H1 (cell line): ENCODE data around the gene LCE2B. TPM values are rescaled to one million over a fixed set of nuclear protein-coding genes. Genes with fewer than 3 reads are reported as not detected.

Source experiments
- polyA plus RNA-seq, 7 experiments: library from polyadenylated mRNA; depleted of rRNA in 3 of 7; stranded (reverse) in 5 of 7; unstranded in 2 of 7; fragments of >200 nt in 5 of 7; fragments of 200-250 nt in 2 of 7; gene quantifications; 1 replicate in 5 of 7; 2 replicates in 1 of 7; 4 replicates in 1 of 7; pipeline versions ENCODE4 v1.2.1 to v1.2.3, GENCODE V29; 2011 to 2013; ENCODE audit warnings: missing spikeins in 2 of 7, mixed read lengths in 2 of 7
- total RNA-seq: library from RNA; stranded (reverse); fragmentation: NEBNext Ultra II Directional; extraction: Animal tissue kit (Norgen Biotek cat#: 25700); gene quantifications from 2 replicates; pipeline ENCODE4 v1.2.1, GENCODE V29; 2021

The LCE2B gene
- total and polyA plus RNA-seq, 2 of the 8 experiments (the other 6 are each of a cell fraction or from before 2014, with no cell fraction given), result not detected

Other genes starting within 250 kb of the LCE2B start
- not detected in 2 replicates for gene LCE5A, start 175.3 kb upstream of the LCE2B start, total RNA-seq
- gene LCE5A, start 175.3 kb upstream of the LCE2B start, polyA plus RNA-seq (2011; rRNA removed), result not detected in 2 replicates
- gene CRCT1, start 171.6 kb upstream of the LCE2B start, total RNA-seq, result not detected in 2 replicates
- gene CRCT1, start 171.6 kb upstream of the LCE2B start, polyA plus RNA-seq (2011; rRNA removed), result not detected in 2 replicates
- gene LCE3E, start 119.3 kb upstream of the LCE2B start, total RNA-seq, result not detected in 2 replicates
- not detected in 2 replicates for gene LCE3E, start 119.3 kb upstream of the LCE2B start, polyA plus RNA-seq (2011; rRNA removed)
- gene LCE3D, start 105.6 kb upstream of the LCE2B start, total RNA-seq, result not detected in 2 replicates
- gene LCE3D, start 105.6 kb upstream of the LCE2B start, polyA plus RNA-seq (2011; rRNA removed), result not detected in 2 replicates
- not detected in 2 replicates for gene LCE3C, start 85.9 kb upstream of the LCE2B start, total RNA-seq
- not detected in 2 replicates for gene LCE3C, start 85.9 kb upstream of the LCE2B start, polyA plus RNA-seq (2011; rRNA removed)
- not detected in 2 replicates for gene LCE3B, start 72.3 kb upstream of the LCE2B start, total RNA-seq
- gene LCE3B, start 72.3 kb upstream of the LCE2B start, polyA plus RNA-seq (2011; rRNA removed), result not detected in 2 replicates
- gene LCE3A, start 63.0 kb upstream of the LCE2B start, total RNA-seq, result not detected in 2 replicates
- not detected in 2 replicates for gene LCE3A, start 63.0 kb upstream of the LCE2B start, polyA plus RNA-seq (2011; rRNA removed)
- gene LCE2D, start 22.7 kb upstream of the LCE2B start, total RNA-seq, result not detected in 2 replicates
- not detected in 2 replicates for gene LCE2D, start 22.7 kb upstream of the LCE2B start, polyA plus RNA-seq (2011; rRNA removed)
- not detected in 2 replicates for gene LCE2C, start 10.8 kb upstream of the LCE2B start, total RNA-seq
- not detected in 2 replicates for gene LCE2C, start 10.8 kb upstream of the LCE2B start, polyA plus RNA-seq (2011; rRNA removed)
- gene LCE2A, start 12.2 kb downstream of the LCE2B start, total RNA-seq, result not detected in 2 replicates
- not detected in 2 replicates for gene LCE2A, start 12.2 kb downstream of the LCE2B start, polyA plus RNA-seq (2011; rRNA removed)
- gene LCE4A, start 22.0 kb downstream of the LCE2B start, total RNA-seq, result not detected in 2 replicates
- not detected in 2 replicates for gene LCE4A, start 22.0 kb downstream of the LCE2B start, polyA plus RNA-seq (2011; rRNA removed)
- gene KPRP, start 71.9 kb downstream of the LCE2B start, total RNA-seq, result not detected in 2 replicates
- gene KPRP, start 71.9 kb downstream of the LCE2B start, polyA plus RNA-seq (2011; rRNA removed), result not detected in 2 replicates
- gene LCE1F, start 89.0 kb downstream of the LCE2B start, total RNA-seq, result not detected in 2 replicates
- gene LCE1F, start 89.0 kb downstream of the LCE2B start, polyA plus RNA-seq (2011; rRNA removed), result not detected in 2 replicates
- gene LCE1E, start 100.1 kb downstream of the LCE2B start, total RNA-seq, result not detected in 2 replicates
- gene LCE1E, start 100.1 kb downstream of the LCE2B start, polyA plus RNA-seq (2011; rRNA removed), result not detected in 2 replicates
- not detected in 2 replicates for gene LCE1D, start 110.6 kb downstream of the LCE2B start, total RNA-seq
- gene LCE1D, start 110.6 kb downstream of the LCE2B start, polyA plus RNA-seq (2011; rRNA removed), result not detected in 2 replicates
- not detected in 2 replicates for gene LCE1C, start 120.5 kb downstream of the LCE2B start, total RNA-seq
- not detected in 2 replicates for gene LCE1C, start 120.5 kb downstream of the LCE2B start, polyA plus RNA-seq (2011; rRNA removed)
- not detected in 2 replicates for gene LCE1B, start 125.8 kb downstream of the LCE2B start, total RNA-seq
- not detected in 2 replicates for gene LCE1B, start 125.8 kb downstream of the LCE2B start, polyA plus RNA-seq (2011; rRNA removed)
- not detected in 2 replicates for gene LCE1A, start 141.3 kb downstream of the LCE2B start, total RNA-seq
- gene LCE1A, start 141.3 kb downstream of the LCE2B start, polyA plus RNA-seq (2011; rRNA removed), result not detected in 2 replicates
- gene LCE6A, start 156.7 kb downstream of the LCE2B start, total RNA-seq, result not detected in 2 replicates
- gene LCE6A, start 156.7 kb downstream of the LCE2B start, polyA plus RNA-seq (2011; rRNA removed), result not detected in 2 replicates
- gene LCE7A, start 173.9 kb downstream of the LCE2B start, total RNA-seq, result not detected in 2 replicates
- not detected in 2 replicates for gene LCE7A, start 173.9 kb downstream of the LCE2B start, polyA plus RNA-seq (2011; rRNA removed)
- not detected in 2 replicates for gene SMCP, start 192.2 kb downstream of the LCE2B start, total RNA-seq
- not detected in 2 replicates for gene SMCP, start 192.2 kb downstream of the LCE2B start, polyA plus RNA-seq (2011; rRNA removed)
- not detected in 2 replicates for gene IVL, start 222.4 kb downstream of the LCE2B start, total RNA-seq
- gene IVL, start 222.4 kb downstream of the LCE2B start, polyA plus RNA-seq (2011; rRNA removed), result not detected in 2 replicates